Stimulated activated CD4-positive, alpha-beta T cell treated with anti-CD3 and anti-CD28 coated beads, TNF-alpha, amount 100 ng/mL, for 24 hours (primary cell): ENCODE measurements around the gene KDM5B.
"Not testable (repeated sequence)": the region's sequence is repeated elsewhere in the genome, so short reads cannot be mapped to it uniquely, and the experiment has no call there.

ENCODE experiments used
- DNase-seq, 3 experiments: peaks; one replicate each; pipeline ENCODE4 v3.0.0-alpha.2; 2020; ENCODE audit warnings: low read depth in 3 of 3

KDM5B gene

DNA sequence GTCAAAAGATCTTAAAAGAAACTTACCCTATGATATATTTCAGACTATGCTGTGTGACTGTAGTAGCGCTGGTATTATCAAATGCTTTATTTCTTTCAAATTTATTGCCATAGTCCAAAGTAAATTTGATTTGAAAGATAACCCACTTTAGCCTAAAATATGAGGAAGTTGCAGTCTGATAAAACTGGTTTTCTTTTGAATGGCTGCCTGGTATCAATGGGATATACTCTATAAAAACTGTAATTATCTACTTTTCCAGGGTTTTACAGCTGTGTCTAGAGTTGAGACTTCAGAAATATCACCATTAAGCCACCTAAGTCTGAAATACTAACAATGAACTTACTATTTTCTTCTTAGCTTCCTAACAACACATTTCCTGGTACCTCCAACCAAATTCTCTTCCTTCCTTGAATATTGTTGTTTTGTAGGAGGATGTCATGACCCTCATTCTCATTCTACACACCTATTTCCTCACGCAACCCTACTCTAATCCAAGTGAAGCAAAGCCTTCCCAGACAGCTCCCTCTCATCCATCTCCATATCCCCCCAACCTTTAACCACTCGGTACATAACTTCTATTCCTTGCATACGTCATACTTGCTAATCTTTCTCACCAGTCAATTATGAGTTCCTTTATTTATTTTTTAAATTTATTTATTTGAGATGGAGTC, 17.0 kb downstream of the KDM5B start:
- no peak for DNase-seq

DNA sequence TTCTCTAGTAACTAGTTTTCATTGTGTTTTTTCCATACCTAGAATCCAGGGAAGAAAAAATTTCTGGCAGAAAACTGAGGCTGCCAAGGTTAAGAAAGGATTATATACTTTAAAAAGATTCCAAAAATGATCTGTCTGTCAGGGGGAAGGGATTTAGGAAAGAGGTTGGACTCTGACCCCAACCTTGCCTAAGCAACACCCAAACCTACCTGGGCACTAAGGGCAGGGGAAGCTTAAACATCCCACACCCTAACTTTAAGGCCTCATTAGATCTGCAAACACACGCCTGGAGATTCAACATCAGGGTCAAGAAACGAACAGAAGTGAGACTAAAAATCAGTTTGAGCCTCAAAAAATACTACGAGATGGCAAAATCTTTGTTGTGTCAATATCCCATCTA, 19.4 kb downstream of the KDM5B start:
- DNase-seq, result no peak

DNA sequence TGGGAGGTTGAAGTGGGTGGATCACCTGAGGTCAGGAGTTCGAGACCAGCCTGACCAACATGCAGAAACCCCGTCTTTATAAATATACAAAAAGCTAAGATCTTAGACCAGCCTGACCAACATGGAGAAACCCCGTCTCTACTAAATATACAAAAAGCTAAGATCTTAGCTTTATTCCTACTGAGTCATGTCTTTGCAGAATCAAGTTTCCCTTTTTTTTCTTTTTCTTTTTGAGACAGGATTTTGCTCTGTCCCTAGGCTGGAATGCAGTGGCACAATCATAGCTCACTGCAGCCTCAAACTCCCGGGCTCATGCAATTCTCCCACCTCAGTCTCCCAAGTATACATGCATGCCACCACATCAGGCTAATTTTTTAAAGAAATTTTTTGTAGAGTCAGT, 21.4 kb downstream of the KDM5B start:
- DNase-seq, result no peak

DNA sequence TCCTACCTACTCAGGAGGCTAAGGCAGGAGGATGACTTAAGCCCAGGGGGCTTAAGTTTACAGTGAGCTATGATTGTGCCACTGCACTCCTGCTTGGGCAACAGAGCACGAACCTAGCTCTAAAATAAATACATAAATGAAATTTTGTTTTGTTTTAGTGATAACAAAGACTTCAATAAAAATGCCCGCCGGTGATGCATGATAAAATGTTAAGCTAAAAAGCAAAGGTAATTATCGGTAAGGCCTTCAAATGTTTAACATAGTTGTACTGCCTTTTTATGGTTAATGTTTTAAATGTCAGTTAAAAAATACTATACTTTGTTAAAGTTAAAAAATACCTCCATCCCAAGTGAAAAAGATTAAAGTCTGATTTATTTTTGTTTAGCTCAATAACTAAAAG, 27.0 kb downstream of the KDM5B start:
- no peak for DNase-seq

DNA sequence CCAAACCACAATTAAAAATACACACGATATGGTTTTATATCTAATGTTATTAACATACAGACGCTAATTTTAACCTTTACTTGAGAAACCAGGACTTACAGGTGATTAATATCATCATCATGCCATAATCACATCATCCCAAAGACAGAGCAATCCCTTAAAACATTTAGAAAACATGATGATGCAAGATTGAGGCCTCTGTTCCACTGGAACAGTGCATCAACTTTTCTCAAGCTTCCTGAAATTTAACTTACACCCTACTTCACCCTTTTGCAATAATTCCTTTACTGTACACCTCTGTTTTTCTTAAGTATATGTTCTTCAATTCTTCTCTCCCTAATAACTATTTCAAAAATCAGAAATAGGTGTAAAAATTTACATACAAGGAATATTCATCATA, 38.1 kb downstream of the KDM5B start:
- DNase-seq, result no peak

DNA sequence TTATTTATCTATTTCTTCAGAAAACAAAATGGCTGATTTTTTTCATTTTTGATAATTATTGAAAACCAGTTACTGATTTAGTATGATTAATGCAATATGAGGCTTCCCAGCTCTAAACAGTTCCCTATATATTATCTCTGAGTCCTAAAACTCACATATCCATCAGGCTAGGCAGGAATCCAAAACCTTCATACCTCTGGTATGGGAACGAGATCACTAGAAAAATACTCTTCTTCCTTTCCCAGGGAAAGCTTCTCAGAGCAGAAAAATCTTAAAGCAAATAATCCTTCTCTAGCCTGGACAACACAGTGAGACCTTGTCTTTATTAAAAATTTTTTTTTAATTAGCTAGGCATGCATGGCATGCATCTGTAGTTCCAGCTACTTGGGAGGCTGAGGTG, 42.5 kb downstream of the KDM5B start:
- no peak for DNase-seq

DNA sequence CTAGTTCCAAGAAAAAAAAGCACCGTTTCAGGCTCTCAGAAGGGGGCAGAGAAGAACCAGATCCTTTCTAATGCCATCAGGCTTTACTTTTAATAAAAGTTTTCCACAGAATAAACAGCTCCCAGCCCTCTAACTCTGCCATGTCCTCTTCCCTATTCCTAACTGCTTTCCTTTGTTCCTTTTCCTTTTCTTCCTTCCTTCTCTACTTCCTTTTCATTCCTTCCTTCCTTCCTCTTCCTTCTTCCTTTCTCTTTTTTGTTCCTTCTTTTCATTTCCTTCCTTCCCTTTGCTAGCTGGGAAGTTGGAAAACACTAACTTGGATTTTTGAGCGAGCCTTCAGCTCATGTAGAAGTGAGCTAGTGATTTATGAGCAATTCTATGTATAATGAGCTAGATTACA, 46.2 kb downstream of the KDM5B start:
- no peak for DNase-seq

DNA sequence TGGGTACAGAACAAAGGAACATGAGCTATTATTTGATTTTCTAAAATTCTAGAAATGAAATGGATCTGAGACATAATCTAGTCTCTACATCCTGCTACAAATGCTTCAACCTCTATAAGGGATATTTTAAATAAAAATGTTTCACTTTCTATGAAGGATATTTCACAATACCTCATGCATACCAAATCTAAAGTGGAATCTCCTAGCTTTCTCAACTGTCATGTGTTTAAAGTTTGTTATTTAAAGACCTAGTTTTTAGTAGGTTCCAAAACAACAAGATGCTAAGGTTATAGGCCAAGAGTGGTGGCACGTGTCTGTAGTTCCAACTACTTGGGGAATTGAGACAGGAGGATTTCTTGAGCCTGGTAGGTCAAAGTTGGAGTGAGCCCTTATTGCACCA, 47.6 kb downstream of the KDM5B start:
- no peak for DNase-seq

DNA sequence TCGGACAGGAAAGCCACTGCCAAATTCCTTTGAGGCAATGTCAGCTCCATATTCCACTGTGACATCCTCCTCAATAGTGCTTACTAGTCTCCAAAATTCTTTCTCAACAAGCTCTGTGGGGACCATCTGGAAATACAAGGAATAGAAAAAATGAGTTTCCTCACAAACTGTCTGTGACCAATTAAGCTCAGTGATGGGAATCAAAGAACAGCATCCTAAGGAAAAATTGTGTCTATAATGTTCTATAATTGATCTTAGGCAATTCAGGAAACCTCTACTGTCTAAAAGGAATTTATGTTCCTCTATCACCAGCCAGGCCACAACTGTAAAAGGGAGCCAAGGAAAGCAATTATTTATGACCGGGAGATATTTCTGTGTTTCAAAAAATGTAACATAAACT, 51.8 kb downstream of the KDM5B start:
- DNase-seq, result no peak

DNA sequence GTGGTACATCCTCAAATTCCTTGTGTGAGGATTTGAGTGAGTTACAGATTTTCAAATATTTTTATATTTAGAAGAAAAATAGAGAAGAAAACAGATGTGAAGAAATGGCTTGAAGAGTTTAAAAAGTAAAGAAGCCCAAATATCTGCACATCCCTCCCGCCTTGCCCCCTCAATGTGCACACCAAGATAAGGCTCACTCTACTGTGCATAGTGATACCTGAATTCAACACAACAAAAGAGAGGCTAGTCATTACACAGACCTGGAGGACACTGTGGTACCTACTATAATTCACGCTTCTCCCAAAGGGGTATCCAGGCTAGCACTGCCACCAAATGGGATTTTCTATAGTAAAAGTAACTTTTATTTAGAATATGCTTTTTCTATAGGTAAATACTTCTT, 53.9 kb downstream of the KDM5B start:
- no peak for DNase-seq

DNA sequence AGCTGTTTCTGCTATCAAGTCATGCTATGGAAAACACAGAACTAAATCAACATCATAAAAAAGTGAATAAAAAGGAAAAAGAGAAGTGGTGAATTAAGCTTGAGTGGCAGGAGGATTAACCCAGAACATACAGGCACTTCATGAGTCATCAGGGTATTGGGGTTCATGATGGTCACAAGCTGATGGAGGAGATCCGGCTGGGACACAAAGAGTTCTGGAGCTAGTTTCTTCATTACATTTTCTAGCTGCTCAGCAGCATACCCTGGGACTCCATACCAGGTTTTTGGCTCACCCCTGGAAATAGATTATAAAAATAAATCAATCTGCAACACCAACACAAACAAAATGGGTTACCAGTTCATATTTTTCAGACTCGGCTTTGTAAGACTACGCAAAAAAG, 55.4 kb downstream of the KDM5B start:
- no peak for DNase-seq

DNA sequence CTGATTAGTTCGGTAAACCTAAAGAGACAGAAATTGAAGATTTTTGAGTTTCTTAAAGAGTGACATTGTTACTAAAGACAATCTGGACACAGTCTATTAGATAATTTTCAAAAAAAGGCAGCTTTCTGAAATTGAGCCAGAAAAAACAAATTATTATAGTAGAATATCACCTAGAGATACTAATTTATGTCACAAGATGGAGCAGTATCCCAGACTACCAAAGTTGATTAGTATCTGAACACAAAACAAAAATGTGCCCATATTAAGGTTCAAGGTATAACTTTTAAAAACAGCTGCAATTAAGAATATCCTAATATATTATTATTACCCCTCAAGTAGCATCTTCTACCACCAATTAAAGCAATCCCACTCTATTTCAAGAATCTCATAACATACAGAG, 57.5 kb downstream of the KDM5B start:
- no peak for DNase-seq

DNA sequence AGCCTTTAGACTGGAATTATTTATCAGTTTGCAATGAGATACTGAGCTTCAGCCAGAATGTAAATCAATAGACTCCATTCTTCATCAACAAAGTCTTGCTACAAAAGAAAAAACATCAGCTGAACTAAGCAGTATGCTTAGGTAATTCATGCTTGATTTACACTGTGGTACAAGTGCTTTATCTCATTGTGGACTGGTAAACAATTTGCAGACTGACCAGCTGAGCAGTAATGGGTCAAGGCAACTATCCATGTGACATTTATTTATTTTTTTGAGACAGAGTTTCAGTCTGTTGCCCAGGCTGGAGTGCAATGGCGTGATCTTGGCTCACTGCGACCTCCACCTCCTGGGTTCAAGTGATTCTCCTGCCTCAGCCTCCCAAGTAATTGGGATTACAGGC, 58.2 kb downstream of the KDM5B start:
- no peak for DNase-seq

DNA sequence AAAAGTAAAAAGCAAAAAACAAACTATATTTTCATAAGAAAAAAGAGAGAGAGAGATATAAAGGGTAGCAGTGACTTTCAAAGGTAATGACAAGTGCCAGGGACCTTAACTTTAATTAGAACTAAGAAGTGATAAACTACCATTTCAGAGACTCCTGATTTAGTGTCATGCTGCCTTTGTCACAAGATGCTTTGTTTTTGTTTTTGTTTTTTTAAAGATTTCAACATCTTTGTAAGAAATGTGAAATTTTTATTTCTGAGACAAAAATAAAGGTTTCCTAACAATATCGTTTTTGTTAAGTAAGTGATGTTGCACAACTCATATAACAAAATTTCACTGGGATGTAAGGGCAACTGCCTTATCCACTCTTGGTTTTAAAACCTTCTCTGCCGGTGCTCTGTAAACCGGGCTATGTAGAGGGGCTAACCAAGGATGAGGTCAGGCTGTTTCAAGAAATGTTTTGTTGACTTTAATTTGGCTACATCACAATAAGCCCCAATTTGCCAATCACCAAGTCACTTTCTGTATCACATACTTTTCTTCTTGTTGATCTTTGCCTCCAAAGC, 62.8 kb downstream of the KDM5B start:
- DNase-seq, result no peak

DNA sequence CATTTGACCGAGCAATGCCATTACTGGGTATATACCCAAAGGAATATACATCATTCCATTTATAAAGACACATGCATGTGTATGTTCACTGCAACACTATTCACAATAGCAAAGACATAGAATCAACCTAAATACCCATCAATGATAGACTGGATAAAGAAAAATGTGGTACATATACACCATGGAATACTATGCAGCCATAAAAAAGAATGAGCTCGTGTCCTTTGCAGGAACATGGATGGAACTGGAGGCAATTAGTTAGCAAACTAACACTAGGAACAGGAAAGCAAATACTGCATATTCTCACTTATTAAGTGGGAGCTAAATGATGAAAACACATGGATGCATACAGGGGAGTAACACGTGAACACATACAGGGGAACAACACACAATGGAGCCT, 63.5 kb downstream of the KDM5B start:
- not testable (repeated sequence) for DNase-seq

DNA sequence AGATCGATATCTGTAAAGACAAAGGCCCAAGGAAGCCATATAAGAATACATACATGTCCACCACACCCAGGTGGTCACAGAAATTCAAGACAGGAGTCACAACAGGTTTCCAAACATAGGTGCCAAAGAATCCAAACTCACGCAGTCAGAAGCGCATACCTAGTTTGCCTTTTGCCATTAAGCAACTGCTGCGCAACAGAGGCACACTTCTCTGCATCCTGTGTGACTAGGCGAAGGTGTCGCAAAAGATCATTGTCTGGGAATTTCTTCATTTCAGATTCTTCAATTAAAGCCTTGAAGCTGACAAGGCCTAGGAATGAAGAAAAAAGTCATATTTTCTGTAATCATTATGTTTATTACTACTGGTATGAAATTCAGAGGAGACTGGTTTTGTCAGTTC, 65.7 kb downstream of the KDM5B start:
- DNase-seq, result no peak

DNA sequence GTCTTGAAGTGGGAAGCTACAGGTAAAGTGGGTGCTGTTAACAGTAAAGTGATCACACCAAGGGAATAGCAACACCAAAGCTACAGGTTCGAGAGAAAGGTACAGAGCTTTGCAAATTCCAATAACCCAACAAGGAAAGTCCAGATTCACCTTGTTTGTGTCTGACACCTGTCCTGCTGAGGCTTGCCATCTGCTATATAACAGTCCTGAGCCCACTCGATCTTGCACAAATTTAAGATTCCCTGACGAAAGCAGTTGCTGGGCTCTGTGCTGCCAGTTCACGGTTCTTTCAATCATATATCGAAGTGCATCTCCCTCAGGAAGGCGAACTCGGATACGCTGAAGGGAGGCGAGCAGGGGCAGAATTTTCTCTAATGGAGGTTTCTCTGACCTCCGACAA, 75.0 kb downstream of the KDM5B start:
- no peak for DNase-seq

DNA sequence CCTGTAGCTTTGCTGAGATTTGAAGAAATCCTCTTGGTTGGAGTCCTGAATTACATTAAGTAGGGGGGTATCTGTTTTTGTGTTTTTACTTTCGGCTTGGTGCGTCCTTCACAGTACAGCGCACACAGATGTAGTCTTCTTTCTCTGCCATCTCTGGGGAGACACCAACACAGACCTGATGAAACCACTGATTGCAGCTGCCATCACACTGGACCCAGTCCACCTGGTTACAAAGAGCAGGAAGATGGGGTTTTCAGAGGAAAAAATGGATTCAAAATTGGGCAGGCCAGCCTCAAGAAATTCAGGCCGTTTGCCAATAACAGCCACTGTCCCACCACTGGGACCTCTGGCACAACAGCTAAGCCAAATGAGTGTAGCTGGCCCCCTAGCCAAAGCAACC, 79.3 kb downstream of the KDM5B start:
- no peak for DNase-seq

DNA sequence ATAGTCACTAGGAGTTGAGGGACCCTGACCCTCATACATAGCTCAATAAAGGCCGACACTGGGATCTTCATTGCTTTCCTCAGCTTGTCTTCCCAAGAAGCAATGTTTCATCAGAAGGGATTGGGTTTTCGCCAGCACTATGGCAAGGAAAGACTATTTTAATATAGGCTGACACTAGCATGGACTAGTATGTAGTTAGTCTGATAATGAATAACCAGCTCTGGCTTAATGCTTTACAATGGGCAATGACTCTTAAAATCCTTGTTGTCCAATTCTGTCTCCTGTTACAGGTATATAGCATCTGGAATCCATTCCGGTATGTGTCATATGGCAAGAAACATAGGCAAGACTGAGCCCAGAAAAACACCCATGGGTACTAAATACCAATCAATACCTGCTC, 82.7 kb downstream of the KDM5B start:
- no peak for DNase-seq

DNA sequence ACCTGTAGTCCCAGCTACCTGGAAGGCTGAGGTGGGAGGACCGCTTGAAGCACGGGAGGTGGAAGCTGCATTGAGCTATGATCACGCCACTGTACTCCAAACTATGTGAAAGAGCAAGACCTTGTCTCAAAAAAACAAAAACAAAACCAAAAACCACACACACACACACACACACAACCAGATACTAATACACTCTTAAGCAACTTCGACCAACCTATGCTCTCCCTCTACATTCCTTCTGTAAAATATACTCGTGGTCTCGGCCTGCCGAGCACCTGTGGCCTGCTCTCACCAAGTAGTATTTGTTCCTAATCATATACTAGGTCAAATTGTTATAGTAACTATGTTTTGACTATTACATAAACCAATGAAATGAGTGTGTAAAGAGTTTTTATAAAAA, 84.5 kb downstream of the KDM5B start:
- DNase-seq, result no peak

DNA sequence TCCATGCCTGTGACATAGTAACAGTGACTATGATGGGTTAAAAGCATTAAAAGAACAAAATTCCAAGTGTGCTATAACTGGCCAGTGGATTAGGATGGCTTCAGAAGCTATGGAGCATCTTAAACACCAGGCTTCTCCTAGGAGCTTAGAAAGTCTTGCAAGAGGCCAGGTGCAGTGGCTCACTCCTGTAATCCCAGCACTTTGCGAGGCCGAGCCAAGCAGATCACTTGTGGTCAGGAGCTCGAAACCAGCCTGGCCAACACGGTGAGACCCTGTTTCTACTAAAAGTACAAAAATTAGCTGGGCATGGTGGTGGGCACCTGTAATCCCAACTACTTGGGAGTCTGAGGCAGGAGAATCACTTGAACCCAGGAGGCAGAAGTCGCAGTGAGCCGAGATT, 85.2 kb downstream of the KDM5B start:
- not testable (repeated sequence) for DNase-seq

DNA sequence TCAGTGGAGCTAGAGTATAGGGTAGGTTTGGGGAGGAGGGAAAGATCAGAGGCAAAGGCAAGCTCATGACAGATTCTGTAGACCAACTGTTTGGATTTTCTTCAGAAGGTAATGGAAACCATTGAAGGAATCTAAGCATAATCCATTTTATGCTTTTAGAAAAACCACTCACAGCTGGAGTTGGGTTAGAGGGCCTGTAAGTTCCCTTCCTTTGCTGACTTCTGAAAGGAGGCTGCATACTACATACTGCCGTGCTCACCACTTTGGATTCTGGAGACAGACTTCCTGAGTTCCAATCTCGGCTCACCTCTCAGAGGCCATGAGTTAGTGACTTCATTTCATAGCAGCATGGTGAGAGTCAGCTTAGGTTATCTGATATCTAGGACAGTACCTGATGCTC, 91.6 kb downstream of the KDM5B start:
- no peak for DNase-seq

DNA sequence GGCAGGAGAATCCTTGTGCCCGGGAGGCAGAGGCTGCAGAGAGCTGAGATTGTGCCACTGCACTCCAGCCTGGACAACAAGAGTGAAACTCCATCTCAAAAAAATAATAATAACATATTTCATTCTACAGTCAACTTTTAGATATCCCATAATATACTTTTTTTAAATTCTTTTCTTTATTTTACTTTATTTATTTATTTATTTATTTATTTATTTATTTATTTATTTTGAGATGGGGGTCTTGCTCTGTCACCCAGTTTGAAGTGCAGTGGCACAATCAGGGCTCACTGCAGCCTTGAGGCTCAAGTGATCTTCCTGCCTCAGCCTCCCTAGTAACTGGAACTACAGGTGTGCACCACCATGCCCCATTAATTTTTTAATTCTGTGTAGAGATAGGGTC, 94.0 kb downstream of the KDM5B start:
- not testable (repeated sequence) for DNase-seq

DNA sequence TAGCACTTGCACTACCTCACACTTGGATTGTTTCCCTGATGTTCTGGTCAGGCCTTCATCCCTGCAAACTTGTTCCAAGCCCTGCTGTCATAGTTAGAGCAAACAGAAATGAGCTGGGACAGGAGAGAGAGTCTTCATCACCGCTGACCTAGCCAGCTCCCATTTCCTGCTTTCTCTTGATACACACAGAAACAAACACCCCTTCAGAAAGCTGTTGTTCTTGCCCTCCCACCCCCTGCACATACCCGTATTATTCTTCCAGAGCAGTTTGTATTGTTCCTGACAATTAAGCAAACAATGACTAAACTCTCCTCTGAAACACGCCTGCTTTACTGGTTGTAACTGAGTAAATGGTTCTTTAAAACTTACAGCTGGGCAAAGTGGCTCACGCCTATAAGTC, 95.1 kb downstream of the KDM5B start:
- no peak for DNase-seq
